Measurements from ENCODE around the gene OXT. TPM values are rescaled to one million over a fixed set of nuclear protein-coding genes. Genes with fewer than 3 reads are reported as not detected.

Gene OXT
- total and polyA plus RNA-seq, 2 of the 8 experiments (the other 6 are each of a cell fraction or from before 2014, with no cell fraction given): not detected

- WGBS, 2 experiments (ENCODE audit: extremely low coverage in 1 of 2, insufficient coverage in 1 of 2, insufficient read length in 1 of 2, insufficient replicate concordance in 2 of 2, low coverage in 1 of 2, low lambda C conversion rate in 2 of 2, missing lambda C conversion rate in 1 of 2): 87% methylated on average over 12 of the region's 16 CpGs; no CpG with 5 or more reads in 1 of the 2 experiments
- CTCF ChIA-PET (ENCODE audit: partially characterized antibody): interaction anchor here (1.4 to 2.3 kb wide), 2 partner anchors 17 to 46 kb away, joined by 4 to 8 read pairs; no protein-coding TSS in a partner anchor
- TF ChIP-seq EP300 (IDR thresholded peaks at IDR 0.05; ENCODE audit: borderline replicate concordance in 1 of 2, low read depth in 2 of 2, low read length in 2 of 2) (no peak), HDAC6 (IDR thresholded peaks at IDR 0.05; ENCODE audit: low read depth, low read length) (no peak), CHD1 (IDR thresholded peaks at IDR 0.05; ENCODE audit: low read depth, low read length) (no peak), CTCF (IDR thresholded peaks at IDR 0.05; ENCODE audit: control extremely low read depth in 1 of 3, insufficient read depth in 1 of 3, low read depth in 1 of 3, low read length in 3 of 3) (no peak), EGR1 (IDR thresholded peaks at IDR 0.05; ENCODE audit: borderline replicate concordance, low read depth, low read length) (no peak), PHF8 (conservative IDR thresholded peaks at IDR 0.05; ENCODE audit: low read depth, low read length) (no peak), POLR2AphosphoS5 (IDR thresholded peaks at IDR 0.05; ENCODE audit: low read depth, low read length) (no peak), SAP30 (IDR thresholded peaks at IDR 0.05; ENCODE audit: insufficient read depth, insufficient replicate concordance, low read length) (no peak), FOSL1 (IDR thresholded peaks at IDR 0.05; ENCODE audit: insufficient read depth, low read depth, low read length) (no peak), SIN3A (conservative IDR thresholded peaks at IDR 0.05 in 1 of 2, IDR thresholded peaks at IDR 0.05 in 1 of 2; ENCODE audit: low read depth in 1 of 2, low read length in 2 of 2) (no peak)
These were observed 182 bp upstream of the OXT start for GRCh38 chr20:3071266-3071609.

More at GRCh38 chr20:3071266-3071609, 182 bp upstream of the OXT start:
- Histone ChIP-seq H3K23me2 (ENCODE audit: low read depth, low read length) (peaks cover 3% of the 10 kb centered on the region; the same call in 1 of the 2 replicates), H4K91ac (replicated peaks; ENCODE audit: insufficient read length, low read length) (no peak overlapping the region), H2BK12ac (ENCODE audit: low read depth, low read length) (no peak overlapping the region), H4K20me1 (replicated peaks in 1 of 2; ENCODE audit: control insufficient read depth in 1 of 2, insufficient read depth in 2 of 2, low read length in 2 of 2) (no peaks in the 10 kb centered on the region), H2BK15ac (ENCODE audit: low read length) (no peak overlapping the region), H3K9me3 (ENCODE audit: insufficient read depth in 2 of 2, low read depth in 1 of 2, low read length in 1 of 2) (peaks cover 2 to 5% of the 10 kb centered on the region in 2 experiments; a peak in 2 of 4 replicates), H3K4ac (replicated peaks; ENCODE audit: insufficient read length, low read depth, low read length) (no peak overlapping the region), H3K4me2 (ENCODE audit: insufficient read depth in 1 of 2, low read depth in 2 of 2, low read length in 2 of 2) (peak overlapping the region; percentile 46 to 72), H2BK5ac (ENCODE audit: low read depth, low read length) (no peak overlapping the region), H3K14ac (ENCODE audit: insufficient read length) (no peak overlapping the region), H4K5ac (ENCODE audit: insufficient read length, low read depth, low read length) (no peak overlapping the region), H3K79me2 (ENCODE audit: control insufficient read depth in 1 of 2, insufficient read depth in 2 of 2, low read length in 2 of 2) (no peaks in the 10 kb centered on the region), H3K4me1 (replicated peaks in 1 of 4; ENCODE audit: control insufficient read depth in 3 of 4, insufficient read depth in 4 of 4, low read length in 3 of 4) (peaks cover 0 to 8% (median 3%) of the 10 kb centered on the region in 4 experiments; a peak in 5 of 7 replicates), H2BK20ac (ENCODE audit: low read length) (no peak overlapping the region), H2AK5ac (ENCODE audit: low read depth, low read length) (no peak overlapping the region), H3K36me3 (ENCODE audit: control insufficient read depth in 2 of 4, insufficient read depth in 4 of 4, low read length in 3 of 4) (no peaks in the 10 kb centered on the region), H2BK120ac (replicated peaks; ENCODE audit: low read depth, low read length) (no peak overlapping the region), H3K79me1 (ENCODE audit: low read depth, low read length) (no peaks in the 10 kb centered on the region), H3K27me3 (replicated peaks in 1 of 4; ENCODE audit: control insufficient read depth in 3 of 4, extremely low read depth in 1 of 4, insufficient read depth in 3 of 4, low read length in 3 of 4) (peaks cover 11 to 30% (median 27%) of the 10 kb centered on the region in 4 experiments), H3K9ac (replicated peaks in 1 of 4; ENCODE audit: extremely low read depth in 1 of 4, low read depth in 3 of 4, low read length in 3 of 4) (no peak overlapping the region), H3K4me3 (ENCODE audit: extremely low read depth in 1 of 4, insufficient read depth in 2 of 4, low read depth in 3 of 4, low read length in 4 of 4) (peak overlapping the region in 1 of 4 experiments; percentile 61; a peak in 3 of 8 replicates), H3K23ac (ENCODE audit: insufficient read length) (no peak overlapping the region), H2AFZ (ENCODE audit: low read length) (no peak overlapping the region), H3K56ac (replicated peaks; ENCODE audit: insufficient read length, low read depth, low read length) (no peak overlapping the region), H3K18ac (ENCODE audit: extremely low read depth, low read length) (peak overlapping the region; percentile 19; the same call in 1 of the 2 replicates), H4K8ac (ENCODE audit: extremely low read depth, insufficient read depth, low read length) (0 out of 2 replicates have a peak overlapping the region, but pooled peaks have one; percentile 20), H3K27ac (ENCODE audit: low read depth, low read length) (no peak overlapping the region)
- no peak for DNase-seq (ENCODE audit: low read depth in 1 of 2, low spot score in 2 of 2)
- POLR2A ChIA-PET (ENCODE audit: partially characterized antibody): interaction anchor here (1.2 to 1.8 kb wide), 4 partner anchors 12 to 29 kb away, joined by 3 to 6 read pairs (median 4); partner anchors contain the start of gene GNRH2
- no peak for FAIRE-seq

All from H1 (cell line).